Fibroblast of the aortic adventitia (primary cell): Measurements from ENCODE around the gene RTN4IP1. TPM values are rescaled to one million over a fixed set of nuclear protein-coding genes. Genes with fewer than 3 reads are reported as not detected.

Source experiments
- DNase-seq: peaks from one replicate; pipeline ENCODE4 v3.0.0-alpha.2; 2010; ENCODE audit warnings: low read depth
- H3K4me3 ChIP-seq: 2 replicates; pipeline ENCODE4 v1.5.1; 2011; ENCODE audit warnings: low read depth, mild to moderate bottlenecking, control low read depth, low read length, moderate library complexity
- small RNA-seq: library from RNA; depleted of rRNA; stranded (forward); fragments of <200 nt; gene quantifications from one replicate; pipeline ENCODE3, GENCODE V24; 2012
- total RNA-seq: library from RNA; depleted of rRNA; stranded (reverse); fragments of >200 nt; gene quantifications from 2 replicates; pipeline ENCODE4 v1.2.3, GENCODE V29; 2012; ENCODE audit warnings: low replicate concordance
- TF ChIP-seq, protein P1 (sequence below): IDR thresholded peaks from 2 replicates; pipeline ENCODE4 v1.5.1; 2011; ENCODE audit warnings: mild to moderate bottlenecking, low read length, control low read depth, inconsistent platforms; ENCODE audit not compliant: insufficient read depth

The RTN4IP1 gene
- total RNA-seq, 1 donor = 7.6 TPM

GRCh38 chr6:106522562-106523250, 106.6 kb downstream of the RTN4IP1 start:
- DNase-seq = no peak
- TF ChIP-seq, protein P1, sequence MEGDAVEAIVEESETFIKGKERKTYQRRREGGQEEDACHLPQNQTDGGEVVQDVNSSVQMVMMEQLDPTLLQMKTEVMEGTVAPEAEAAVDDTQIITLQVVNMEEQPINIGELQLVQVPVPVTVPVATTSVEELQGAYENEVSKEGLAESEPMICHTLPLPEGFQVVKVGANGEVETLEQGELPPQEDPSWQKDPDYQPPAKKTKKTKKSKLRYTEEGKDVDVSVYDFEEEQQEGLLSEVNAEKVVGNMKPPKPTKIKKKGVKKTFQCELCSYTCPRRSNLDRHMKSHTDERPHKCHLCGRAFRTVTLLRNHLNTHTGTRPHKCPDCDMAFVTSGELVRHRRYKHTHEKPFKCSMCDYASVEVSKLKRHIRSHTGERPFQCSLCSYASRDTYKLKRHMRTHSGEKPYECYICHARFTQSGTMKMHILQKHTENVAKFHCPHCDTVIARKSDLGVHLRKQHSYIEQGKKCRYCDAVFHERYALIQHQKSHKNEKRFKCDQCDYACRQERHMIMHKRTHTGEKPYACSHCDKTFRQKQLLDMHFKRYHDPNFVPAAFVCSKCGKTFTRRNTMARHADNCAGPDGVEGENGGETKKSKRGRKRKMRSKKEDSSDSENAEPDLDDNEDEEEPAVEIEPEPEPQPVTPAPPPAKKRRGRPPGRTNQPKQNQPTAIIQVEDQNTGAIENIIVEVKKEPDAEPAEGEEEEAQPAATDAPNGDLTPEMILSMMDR = no peak
- no peak overlapping the region for H3K4me3 ChIP-seq

Small RNA genes lying within 50 kb of the gene (small RNA-seq; reads per million reads assigned to genes)
- not detected for gene RNU6-527P

Other genes with a start within 250 kb of the RTN4IP1 start
- 8.3 and 11.2 TPM in 2 replicates for gene QRSL1, start 80 bp upstream of the RTN4IP1 start, total RNA-seq